Uterus (tissue), 2 donors: Measurements from ENCODE around the gene ADAMTS14.

Experiments
- POLR2A ChIP-seq, 2 donors: fragments of 450-650 bp; IDR thresholded peaks; one replicate each; pipeline ENCODE4 v1.6.1; 2016; ENCODE audit warnings: antibody characterized with exemption in 2 of 2, mild to moderate bottlenecking in 1 of 2, moderate library complexity in 1 of 2
- TF ChIP-seq, protein P1 (sequence below), 4 experiments: fragments of 200-600 bp in 2 of 4; fragments of 450-650 bp in 2 of 4; sonication (generic) in 2 of 4; IDR thresholded peaks; one replicate each; pipeline ENCODE4 v1.5.1; 2016 to 2019; ENCODE audit warnings: antibody characterized with exemption in 4 of 4, mild to moderate bottlenecking in 2 of 4, moderate library complexity in 1 of 4

DNA sequence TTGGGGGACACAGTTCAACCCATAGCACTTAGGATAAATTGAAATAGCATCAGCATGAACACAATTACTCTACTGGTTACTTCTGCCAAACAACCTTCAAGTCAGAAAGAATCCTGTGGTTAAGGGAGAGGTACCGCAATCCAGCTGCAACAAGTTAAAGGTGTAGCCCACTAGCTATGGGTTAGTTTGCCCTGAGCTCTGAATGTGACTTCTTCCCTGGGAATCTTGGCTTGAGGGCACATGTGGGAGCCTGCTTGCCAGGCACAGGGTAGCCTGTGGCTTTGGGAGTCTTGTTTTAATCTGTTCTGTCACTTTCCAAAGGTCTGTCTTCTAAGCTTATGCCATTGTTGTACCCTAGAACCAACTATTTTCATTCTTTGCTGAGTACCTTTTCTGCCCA, 134.5 kb downstream of the ADAMTS14 start:
- TF ChIP-seq, protein P1, sequence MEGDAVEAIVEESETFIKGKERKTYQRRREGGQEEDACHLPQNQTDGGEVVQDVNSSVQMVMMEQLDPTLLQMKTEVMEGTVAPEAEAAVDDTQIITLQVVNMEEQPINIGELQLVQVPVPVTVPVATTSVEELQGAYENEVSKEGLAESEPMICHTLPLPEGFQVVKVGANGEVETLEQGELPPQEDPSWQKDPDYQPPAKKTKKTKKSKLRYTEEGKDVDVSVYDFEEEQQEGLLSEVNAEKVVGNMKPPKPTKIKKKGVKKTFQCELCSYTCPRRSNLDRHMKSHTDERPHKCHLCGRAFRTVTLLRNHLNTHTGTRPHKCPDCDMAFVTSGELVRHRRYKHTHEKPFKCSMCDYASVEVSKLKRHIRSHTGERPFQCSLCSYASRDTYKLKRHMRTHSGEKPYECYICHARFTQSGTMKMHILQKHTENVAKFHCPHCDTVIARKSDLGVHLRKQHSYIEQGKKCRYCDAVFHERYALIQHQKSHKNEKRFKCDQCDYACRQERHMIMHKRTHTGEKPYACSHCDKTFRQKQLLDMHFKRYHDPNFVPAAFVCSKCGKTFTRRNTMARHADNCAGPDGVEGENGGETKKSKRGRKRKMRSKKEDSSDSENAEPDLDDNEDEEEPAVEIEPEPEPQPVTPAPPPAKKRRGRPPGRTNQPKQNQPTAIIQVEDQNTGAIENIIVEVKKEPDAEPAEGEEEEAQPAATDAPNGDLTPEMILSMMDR (IDR thresholded peaks at IDR 0.05) = no peak
- no peak for TF ChIP-seq POLR2A (IDR thresholded peaks at IDR 0.05)
